K562 (cell line): ENCODE data around the gene POLR2L. TPM values are rescaled to one million over a fixed set of nuclear protein-coding genes. Genes with fewer than 3 reads are reported as not detected.

Source experiments
- ATAC-seq: fragments of 200-7000 bp; cut with Tn5 transposase; 3 replicates; pipeline ENCODE4 v1.9.1; 2020; ENCODE audit warnings: moderate library complexity
- BruUV-seq: library from RNA; stranded (reverse); fragments of 400-500 nt; replicated peaks from 2 replicates; lab custom pipeline; 2021; lab: Mats Ljungman, UMichigan
- CTCF ChIA-PET: fragments of 300-600 bp; formaldehyde crosslinking; extraction: SDS; loops from one replicate; lab custom pipeline; 2021; ENCODE audit warnings: low intra/inter-chr PET ratio; lab: Yijun Ruan, JAX
- POLR2A ChIA-PET: fragments of 300-600, 350-650 bp; sonication (Branson Sonifier 250); formaldehyde crosslinking; extraction: SDS; loops from one replicate; lab custom pipeline; 2021; ENCODE audit warnings: antibody characterized with exemption, inconsistent platforms; lab: Yijun Ruan, JAX
- DNase-seq, 4 experiments: peaks; one replicate each; pipeline versions ENCODE4 v3.0.0 to v3.0.0-alpha.2; 2011 to 2018; ENCODE audit warnings: low spot score in 3 of 4, mixed read lengths in 3 of 4; ENCODE audit errors: extremely low read depth in 1 of 4
- FAIRE-seq: peaks from 2 replicates; lab custom pipeline; 2011; peaks lifted over from hg19 to GRCh38; lab: Jason Lieb, UNC
- H2AFZ ChIP-seq: 2 replicates; pipeline ENCODE4 v1.6.0; 2011; ENCODE audit warnings: low read depth, low read length, control low read depth, inconsistent platforms
- H3K27ac ChIP-seq: fragments of 200-600 bp; 3 replicates; pipeline ENCODE4 v1.8.0; 2011; ENCODE audit warnings: low read depth, mild to moderate bottlenecking, control low read depth, inconsistent platforms, low read length, moderate library complexity, mixed read lengths; ENCODE audit errors: extremely low read depth
- H3K27me3 ChIP-seq, 2 experiments: fragments of 300-600 bp in 1 of 2; 2 replicates in 1 of 2; 3 replicates in 1 of 2; pipeline versions ENCODE4 v1.6.0 to v1.8.0; 2011; ENCODE audit warnings: inconsistent platforms in 2 of 2, low read length in 2 of 2, mild to moderate bottlenecking in 1 of 2, mixed read lengths in 1 of 2, moderate library complexity in 1 of 2; ENCODE audit not compliant: control insufficient read depth in 2 of 2, insufficient read depth in 2 of 2
- H3K36me3 ChIP-seq: fragments of 300-600 bp; 3 replicates; pipeline ENCODE4 v1.8.0; 2011; ENCODE audit warnings: mild to moderate bottlenecking, low read length, inconsistent platforms; ENCODE audit not compliant: control insufficient read depth, insufficient read depth
- H3K4me1 ChIP-seq, 2 experiments: fragments of 200-600 bp in 1 of 2; replicated peaks in 1 of 2; 2 replicates in 1 of 2; 3 replicates in 1 of 2; pipeline versions ENCODE4 v1.5.1 to v1.8.0; 2011; ENCODE audit warnings: inconsistent platforms in 2 of 2, low read length in 2 of 2, mild to moderate bottlenecking in 1 of 2, mixed read lengths in 1 of 2, moderate library complexity in 1 of 2; ENCODE audit not compliant: control insufficient read depth in 2 of 2, insufficient read depth in 2 of 2
- H3K4me2 ChIP-seq: 2 replicates; pipeline ENCODE4 v1.6.1; 2011; ENCODE audit warnings: low read length, control low read depth, inconsistent platforms, mixed read lengths; ENCODE audit not compliant: insufficient read depth
- H3K4me3 ChIP-seq: fragments of 200-600 bp; sonication (generic), shearing (Covaris generic); 2 replicates; pipeline ENCODE4 v1.5.1; 2016; ENCODE audit warnings: control low read depth, inconsistent platforms
- H3K79me2 ChIP-seq: fragments of 200-600 bp; 3 replicates; pipeline ENCODE4 v1.8.0; 2011; ENCODE audit warnings: low read length, inconsistent platforms; ENCODE audit not compliant: control insufficient read depth, insufficient read depth
- H3K9ac ChIP-seq, 2 experiments: 2 replicates each; pipeline versions ENCODE4 v1.6.0 to v1.6.1; 2011; ENCODE audit warnings: low read depth in 2 of 2, low read length in 2 of 2, control low read depth in 1 of 2, inconsistent platforms in 1 of 2, mild to moderate bottlenecking in 1 of 2, mixed read lengths in 1 of 2; ENCODE audit not compliant: insufficient read depth in 1 of 2
- H3K9me1 ChIP-seq: one replicate; pipeline ENCODE4 v1.6.0; 2011; ENCODE audit warnings: inconsistent platforms, mild to moderate bottlenecking, low read length, moderate library complexity; ENCODE audit not compliant: control insufficient read depth, insufficient read depth
- H3K9me3 ChIP-seq: replicated peaks from 2 replicates; pipeline ENCODE4 v1.5.1; 2011; ENCODE audit warnings: low read depth, low read length, inconsistent platforms; ENCODE audit not compliant: control insufficient read depth, insufficient read depth
- H4K20me1 ChIP-seq: replicated peaks from 2 replicates; pipeline ENCODE4 v1.6.1; 2011; ENCODE audit warnings: low read length, inconsistent platforms, mixed read lengths; ENCODE audit not compliant: control insufficient read depth, insufficient read depth
- GABPB2 ChIP-seq: fragments of 250-450 bp; sonication (Bioruptor Pico); conservative IDR thresholded peaks from 2 replicates; pipeline ENCODE4 v1.5.1; 2021; ENCODE audit warnings: mild to moderate bottlenecking
- LCOR ChIP-seq: sonication (generic); formaldehyde crosslinking; IDR thresholded peaks from 2 replicates; pipeline ENCODE4 v1.8.0; 2022; ENCODE audit warnings: mild to moderate bottlenecking, missing genetic modification reagents
- SP1 ChIP-seq: sonication (generic); formaldehyde crosslinking; IDR thresholded peaks from 2 replicates; pipeline ENCODE4 v1.8.1; 2022; ENCODE audit warnings: mild to moderate bottlenecking, missing genetic modification reagents
- SRF ChIP-seq, 2 experiments: fragments of 250-450, 450-650 bp in 1 of 2; sonication (Bioruptor Pico) in 1 of 2; sonication (generic) in 1 of 2; formaldehyde crosslinking; IDR thresholded peaks; 2 replicates each; pipeline versions ENCODE4 v1.5.0 to v1.5.1; 2020 to 2022; ENCODE audit warnings: mild to moderate bottlenecking in 1 of 2, missing genetic modification reagents in 1 of 2
- XRCC3 ChIP-seq: fragments of 450-650 bp; IDR thresholded peaks from 2 replicates; pipeline ENCODE4 v1.6.1; 2017; ENCODE audit warnings: mild to moderate bottlenecking, moderate library complexity
- ZBTB17 ChIP-seq: fragments of 450-650 bp; formaldehyde crosslinking; IDR thresholded peaks from 2 replicates; pipeline ENCODE4 v1.4.0; 2020; ENCODE audit warnings: mild to moderate bottlenecking
- ZNF324 ChIP-seq: fragments of 250-450 bp; sonication (Bioruptor Pico); IDR thresholded peaks from 2 replicates; pipeline ENCODE4 v1.4.0; 2020; ENCODE audit warnings: mild to moderate bottlenecking
- WGBS: fragments of 100-300 bp; shearing (Covaris generic); methylation state at CpG from one replicate; pipeline ENCODE4 v1.1.6; 2016; ENCODE audit warnings: low coverage, mixed read lengths; ENCODE audit not compliant: insufficient coverage; ENCODE audit errors: missing lambda C conversion rate; 5-methylcytosine and 5-hydroxymethylcytosine counted together
- in situ Hi-C: fragments of 300-500 bp; cut with MboI; formaldehyde crosslinking; loops from 4 replicates; pipeline ENCODE4 v1.15.0; 2018; ENCODE audit warnings: inconsistent platforms, mixed read lengths
- intact Hi-C: fragments of 100-400 bp; cut with micrococcal nuclease; formaldehyde crosslinking; loops from 2 replicates; pipeline ENCODE4 v1.14.2; 2022
- polyA plus RNA-seq, 8 experiments: library from polyadenylated mRNA; depleted of rRNA in 4 of 8; stranded (reverse) in 5 of 8; unstranded in 3 of 8; fragments of >200 nt; fragmentation: Nextera tagmentation in 2 of 8; fragmentation: Illumina TruSeq in 1 of 8; extraction: Ambion mirVana in 2 of 8; extraction: Trizol in 1 of 8; gene quantifications; 2 replicates each; pipeline versions ENCODE4 v1.2.1 to v1.2.3, GENCODE V29; 2011 to 2014; ENCODE audit warnings: inconsistent platforms in 1 of 8, missing spikeins in 1 of 8
- total RNA-seq, 7 experiments: library from RNA; depleted of rRNA in 6 of 7; stranded (reverse); fragments of >200 nt in 6 of 7; fragmentation: Illumina TruSeq in 2 of 7; extraction: Trizol in 2 of 7; gene quantifications; 2 replicates each; pipeline versions ENCODE4 v1.2.1 to v1.2.3, GENCODE V29; 2011 to 2021; ENCODE audit warnings: low replicate concordance in 1 of 7
- TF ChIP-seq, protein P1 (sequence below): fragments of 200-800 bp; sonication (Bioruptor generic); IDR thresholded peaks from 2 replicates; pipeline ENCODE4 v1.6.1; 2017; ENCODE audit warnings: missing genetic modification characterization, missing compliant biosample characterization
- TF ChIP-seq, protein P2 (sequence below): sonication (generic); IDR thresholded peaks from 2 replicates; pipeline ENCODE4 v1.6.1; 2016
- TF ChIP-seq, protein P3 (sequence below): sonication (generic); formaldehyde crosslinking; IDR thresholded peaks from 2 replicates; pipeline ENCODE4 v1.8.1; 2022; ENCODE audit warnings: missing genetic modification reagents

POLR2L gene
- total and polyA plus RNA-seq, 9 of the 15 experiments (the other 6 are each of a cell fraction or from before 2014, with no cell fraction given) = 38.3 to 688 (median 108) TPM

DNA sequence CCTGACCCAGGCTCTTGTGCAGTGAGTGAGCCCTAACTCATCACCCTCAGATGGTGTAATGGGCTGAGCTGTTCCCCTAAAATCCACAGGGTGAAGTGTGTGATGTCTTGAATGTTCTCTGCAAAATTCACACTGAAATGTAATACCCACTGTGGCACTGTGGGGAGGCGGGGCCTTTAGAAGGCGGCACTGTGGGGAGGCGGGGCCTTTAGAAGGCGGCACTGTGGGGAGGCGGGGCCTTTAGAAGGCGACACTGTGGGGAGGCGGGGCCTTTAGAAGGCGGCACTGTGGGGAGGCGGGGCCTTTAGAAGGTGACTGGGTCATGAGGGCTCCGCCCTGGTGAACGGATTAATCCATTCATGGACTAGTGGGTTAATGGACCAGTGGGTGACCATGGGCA lies 35.2 kb upstream of the POLR2L start:
- POLR2A ChIA-PET = interaction anchor here (0.7 kb wide), 1 partner anchor 22 kb away, joined by 3 read pairs; no protein-coding TSS in a partner anchor
- peak; percentile 74 to 91 (median 78) for DNase-seq

More for the DNA sequence above, 35.2 kb upstream of the POLR2L start:
- Histone ChIP-seq H3K27me3 (no peaks in the 10 kb centered on the region), H3K4me2 (no peak overlapping the region; the same call in 1 of the 2 replicates), H4K20me1 (peaks cover 25% of the 10 kb centered on the region), H3K9ac (peak overlapping the region in 1 of 2 experiments; percentile 77; a peak in 2 of 4 replicates), H3K79me2 (no peaks in the 10 kb centered on the region), H3K4me3 (no peak overlapping the region), H2AFZ (no peak overlapping the region), H3K27ac (0 out of 3 replicates have a peak overlapping the region, but pooled peaks have one; percentile 41), H3K9me3 (no peaks in the 10 kb centered on the region), H3K9me1 (peaks cover 20% of the 10 kb centered on the region), H3K4me1 (peaks cover 29 to 56% of the 10 kb centered on the region in 2 experiments; a peak in 4 of 5 replicates), H3K36me3 (peaks cover 60% of the 10 kb centered on the region)
- intact Hi-C loops = no loop called here
- peak; percentile 83 for FAIRE-seq
- CTCF ChIA-PET = interaction anchor here (0.6 kb wide), 1 partner anchor 34 kb away, joined by 6 read pairs; no protein-coding TSS in a partner anchor
- WGBS = 3% methylated on average over 4 of the region's 11 CpGs
- TF ChIP-seq ZNF324 (CRISPR knock-in tag) (no peak), SRF (CRISPR knock-in tag; IDR thresholded peaks at IDR 0.05) (peak in 1 of 2 experiments; percentile 27; a peak in 1 of 4 replicates), ZBTB17 (CRISPR knock-in tag) (no peak), GABPB2 (no peak), XRCC3 (no peak), SP1 (CRISPR knock-in tag) (peak; percentile 34; the same call in 1 of the 2 replicates), LCOR (no peak)
- TF ChIP-seq, protein P1, sequence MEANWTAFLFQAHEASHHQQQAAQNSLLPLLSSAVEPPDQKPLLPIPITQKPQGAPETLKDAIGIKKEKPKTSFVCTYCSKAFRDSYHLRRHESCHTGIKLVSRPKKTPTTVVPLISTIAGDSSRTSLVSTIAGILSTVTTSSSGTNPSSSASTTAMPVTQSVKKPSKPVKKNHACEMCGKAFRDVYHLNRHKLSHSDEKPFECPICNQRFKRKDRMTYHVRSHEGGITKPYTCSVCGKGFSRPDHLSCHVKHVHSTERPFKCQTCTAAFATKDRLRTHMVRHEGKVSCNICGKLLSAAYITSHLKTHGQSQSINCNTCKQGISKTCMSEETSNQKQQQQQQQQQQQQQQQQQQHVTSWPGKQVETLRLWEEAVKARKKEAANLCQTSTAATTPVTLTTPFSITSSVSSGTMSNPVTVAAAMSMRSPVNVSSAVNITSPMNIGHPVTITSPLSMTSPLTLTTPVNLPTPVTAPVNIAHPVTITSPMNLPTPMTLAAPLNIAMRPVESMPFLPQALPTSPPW (CRISPR knock-in tag) = peak; percentile 53; the same call in 1 of the 2 replicates
- TF ChIP-seq, protein P2, sequence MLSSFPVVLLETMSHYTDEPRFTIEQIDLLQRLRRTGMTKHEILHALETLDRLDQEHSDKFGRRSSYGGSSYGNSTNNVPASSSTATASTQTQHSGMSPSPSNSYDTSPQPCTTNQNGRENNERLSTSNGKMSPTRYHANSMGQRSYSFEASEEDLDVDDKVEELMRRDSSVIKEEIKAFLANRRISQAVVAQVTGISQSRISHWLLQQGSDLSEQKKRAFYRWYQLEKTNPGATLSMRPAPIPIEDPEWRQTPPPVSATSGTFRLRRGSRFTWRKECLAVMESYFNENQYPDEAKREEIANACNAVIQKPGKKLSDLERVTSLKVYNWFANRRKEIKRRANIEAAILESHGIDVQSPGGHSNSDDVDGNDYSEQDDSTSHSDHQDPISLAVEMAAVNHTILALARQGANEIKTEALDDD = peak; percentile 37; the same call in 1 of the 2 replicates
- TF ChIP-seq, protein P3, sequence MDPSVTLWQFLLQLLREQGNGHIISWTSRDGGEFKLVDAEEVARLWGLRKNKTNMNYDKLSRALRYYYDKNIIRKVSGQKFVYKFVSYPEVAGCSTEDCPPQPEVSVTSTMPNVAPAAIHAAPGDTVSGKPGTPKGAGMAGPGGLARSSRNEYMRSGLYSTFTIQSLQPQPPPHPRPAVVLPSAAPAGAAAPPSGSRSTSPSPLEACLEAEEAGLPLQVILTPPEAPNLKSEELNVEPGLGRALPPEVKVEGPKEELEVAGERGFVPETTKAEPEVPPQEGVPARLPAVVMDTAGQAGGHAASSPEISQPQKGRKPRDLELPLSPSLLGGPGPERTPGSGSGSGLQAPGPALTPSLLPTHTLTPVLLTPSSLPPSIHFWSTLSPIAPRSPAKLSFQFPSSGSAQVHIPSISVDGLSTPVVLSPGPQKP (CRISPR knock-in tag) = no peak
- in situ Hi-C loops = no loop called here
- no TSS peak for BruUV-seq
- ATAC-seq = peak; percentile 91
